ENCODE measurements around the gene ATP6V0C. TPM values are rescaled to one million over a fixed set of nuclear protein-coding genes. Genes with fewer than 3 reads are reported as not detected.
A peak's percentile ranks its signal among the peaks of the same experiment; 100 is the strongest.

The ATP6V0C gene
- total and polyA plus RNA-seq, 2 donors from 2014 or later, result 303 to 520 TPM

DNA sequence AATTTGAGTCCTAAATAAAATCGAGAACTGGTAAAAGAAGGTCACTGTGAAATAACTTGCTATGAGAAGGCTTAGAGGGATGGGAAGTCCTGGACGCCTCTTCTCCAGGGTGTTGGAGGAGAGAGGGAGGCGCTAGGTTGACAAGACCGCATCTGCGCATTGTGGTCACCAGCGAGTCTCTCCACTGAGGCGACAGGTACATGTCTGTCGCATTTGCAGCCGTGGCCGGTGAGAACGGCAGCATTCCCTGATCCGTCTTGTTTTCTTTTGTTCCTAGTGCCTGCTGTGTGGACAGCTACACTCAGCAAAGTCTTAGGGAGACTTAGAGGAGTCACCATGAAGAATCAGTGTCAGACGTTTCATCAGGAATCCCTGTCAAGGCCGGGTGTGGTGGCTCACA lies 8.1 kb upstream of the ATP6V0C start:
- Histone ChIP-seq H3K36me3 (ENCODE audit: control insufficient read depth in 2 of 3, insufficient read depth in 3 of 3, low read length in 3 of 3) (no peaks in the 10 kb centered on the region), H3K4me1 (ENCODE audit: control insufficient read depth in 2 of 3, insufficient read depth in 2 of 3, low read depth in 1 of 3, low read length in 3 of 3) (peaks cover 0 to 16% (median 0%) of the 10 kb centered on the region in 3 donors), H3K27ac (ENCODE audit: low read depth in 2 of 2, low read length in 2 of 2) (no peak overlapping the region), H3K4me3 (ENCODE audit: low read length in 3 of 3) (no peak overlapping the region), H3K9ac (ENCODE audit: low read length in 3 of 3) (no peak overlapping the region), H3K9me3 (ENCODE audit: control insufficient read depth in 2 of 3, insufficient read depth in 1 of 3, low read length in 3 of 3) (no peaks in the 10 kb centered on the region), H3K27me3 (ENCODE audit: control insufficient read depth, insufficient read depth, low read length) (no peaks in the 10 kb centered on the region)
- no peak for FAIRE-seq
- TF ChIP-seq, protein P1, sequence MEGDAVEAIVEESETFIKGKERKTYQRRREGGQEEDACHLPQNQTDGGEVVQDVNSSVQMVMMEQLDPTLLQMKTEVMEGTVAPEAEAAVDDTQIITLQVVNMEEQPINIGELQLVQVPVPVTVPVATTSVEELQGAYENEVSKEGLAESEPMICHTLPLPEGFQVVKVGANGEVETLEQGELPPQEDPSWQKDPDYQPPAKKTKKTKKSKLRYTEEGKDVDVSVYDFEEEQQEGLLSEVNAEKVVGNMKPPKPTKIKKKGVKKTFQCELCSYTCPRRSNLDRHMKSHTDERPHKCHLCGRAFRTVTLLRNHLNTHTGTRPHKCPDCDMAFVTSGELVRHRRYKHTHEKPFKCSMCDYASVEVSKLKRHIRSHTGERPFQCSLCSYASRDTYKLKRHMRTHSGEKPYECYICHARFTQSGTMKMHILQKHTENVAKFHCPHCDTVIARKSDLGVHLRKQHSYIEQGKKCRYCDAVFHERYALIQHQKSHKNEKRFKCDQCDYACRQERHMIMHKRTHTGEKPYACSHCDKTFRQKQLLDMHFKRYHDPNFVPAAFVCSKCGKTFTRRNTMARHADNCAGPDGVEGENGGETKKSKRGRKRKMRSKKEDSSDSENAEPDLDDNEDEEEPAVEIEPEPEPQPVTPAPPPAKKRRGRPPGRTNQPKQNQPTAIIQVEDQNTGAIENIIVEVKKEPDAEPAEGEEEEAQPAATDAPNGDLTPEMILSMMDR (IDR thresholded peaks at IDR 0.05; ENCODE audit: borderline replicate concordance, extremely low read depth, insufficient read depth), result no peak
- intact Hi-C loops (cut with DNase I), result no loop called here
- DNase-seq, result peak in 1 of 5 donors; percentile 74

GRCh38 chr16:2507052-2507659 lies 6.6 kb upstream of the ATP6V0C start:
- TF ChIP-seq, protein P1 (IDR thresholded peaks at IDR 0.05; ENCODE audit: borderline replicate concordance, extremely low read depth, insufficient read depth), result peak; percentile 15
- Histone ChIP-seq H3K4me3 (ENCODE audit: low read length in 3 of 3) (no peak overlapping the region), H3K4me1 (ENCODE audit: control insufficient read depth in 2 of 3, insufficient read depth in 2 of 3, low read depth in 1 of 3, low read length in 3 of 3) (peaks cover 0 to 16% (median 6%) of the 10 kb centered on the region in 3 donors), H3K9me3 (ENCODE audit: control insufficient read depth in 2 of 3, insufficient read depth in 1 of 3, low read length in 3 of 3) (no peaks in the 10 kb centered on the region), H3K36me3 (ENCODE audit: control insufficient read depth in 2 of 3, insufficient read depth in 3 of 3, low read length in 3 of 3) (no peaks in the 10 kb centered on the region), H3K27ac (ENCODE audit: low read depth in 2 of 2, low read length in 2 of 2) (peak overlapping the region in 1 of 2 donors; percentile 17), H3K27me3 (ENCODE audit: control insufficient read depth, insufficient read depth, low read length) (no peaks in the 10 kb centered on the region), H3K9ac (ENCODE audit: low read length in 3 of 3) (no peak overlapping the region)
- FAIRE-seq, result no peak
- peak in 1 of 5 donors; percentile 75 for DNase-seq
- intact Hi-C loops (cut with DNase I), result no loop called here

- DNase-seq, result peak in 1 of 5 donors; percentile 77
- H3K27ac ChIP-seq (ENCODE audit: low read depth in 2 of 2, low read length in 2 of 2), result peak overlapping the region in 1 of 2 donors; percentile 17
Measured at GRCh38 chr16:2507665-2508064, 6.1 kb upstream of the ATP6V0C start.

More at GRCh38 chr16:2507665-2508064, 6.1 kb upstream of the ATP6V0C start:
- intact Hi-C loops (cut with DNase I), result no loop called here
- no peak overlapping the region for H3K9ac ChIP-seq (ENCODE audit: low read length in 3 of 3)
- no peaks in the 10 kb centered on the region for H3K9me3 ChIP-seq (ENCODE audit: control insufficient read depth in 2 of 3, insufficient read depth in 1 of 3, low read length in 3 of 3)
- TF ChIP-seq, protein P1 (IDR thresholded peaks at IDR 0.05; ENCODE audit: borderline replicate concordance, extremely low read depth, insufficient read depth), result no peak
- H3K36me3 ChIP-seq (ENCODE audit: control insufficient read depth in 2 of 3, insufficient read depth in 3 of 3, low read length in 3 of 3), result no peaks in the 10 kb centered on the region
- no peak overlapping the region for H3K4me3 ChIP-seq (ENCODE audit: low read length in 3 of 3)
- no peak for FAIRE-seq
- H3K27me3 ChIP-seq (ENCODE audit: control insufficient read depth, insufficient read depth, low read length), result no peaks in the 10 kb centered on the region
- H3K4me1 ChIP-seq (ENCODE audit: control insufficient read depth in 2 of 3, insufficient read depth in 2 of 3, low read depth in 1 of 3, low read length in 3 of 3), result peaks cover 0 to 15% (median 11%) of the 10 kb centered on the region in 3 donors
